Muscle layer of colon (tissue), 2 donors: Measurements from ENCODE around the gene CNPPD1.

Experiments
- H3K27ac ChIP-seq: one replicate; pipeline ENCODE4 v1.7.0; 2013; ENCODE audit warnings: low read depth, mild to moderate bottlenecking, low read length, moderate library complexity
- H3K27me3 ChIP-seq, 2 donors: one replicate each; pipeline ENCODE4 v1.7.0; 2013; ENCODE audit warnings: low read length in 2 of 2, mild to moderate bottlenecking in 2 of 2; ENCODE audit not compliant: insufficient read depth in 2 of 2, control insufficient read depth in 1 of 2
- H3K36me3 ChIP-seq: one replicate; pipeline ENCODE4 v1.7.0; 2013; ENCODE audit warnings: mild to moderate bottlenecking, low read length; ENCODE audit not compliant: insufficient read depth
- H3K4me1 ChIP-seq: one replicate; pipeline ENCODE4 v1.7.0; 2013; ENCODE audit warnings: mild to moderate bottlenecking, low read length; ENCODE audit not compliant: insufficient read depth
- H3K4me3 ChIP-seq, 2 donors: one replicate each; pipeline ENCODE4 v1.7.0; 2013; ENCODE audit warnings: low read length in 2 of 2, low read depth in 1 of 2, mild to moderate bottlenecking in 1 of 2, moderate library complexity in 1 of 2
- H3K9ac ChIP-seq: one replicate; pipeline ENCODE4 v1.7.0; 2013; ENCODE audit warnings: low read length
- H3K9me3 ChIP-seq: one replicate; pipeline ENCODE4 v1.7.0; 2013; ENCODE audit warnings: mild to moderate bottlenecking, low read length
- donor health status: abdominal sarcoma.
- donor health status: Adenocarcinoma of cecum.

The CNPPD1 gene

GRCh38 chr2:219122202-219122980, 54.3 kb downstream of the CNPPD1 start:
- Histone ChIP-seq H3K9me3 (no peaks in the 10 kb centered on the region), H3K4me1 (peaks cover 4% of the 10 kb centered on the region), H3K4me3 (no peak overlapping the region), H3K9ac (no peak overlapping the region), H3K27ac (no peak overlapping the region), H3K27me3 (no peaks in the 10 kb centered on the region), H3K36me3 (no peaks in the 10 kb centered on the region)
